GM12864 (cell line): ENCODE results near the gene DCP1B.

ENCODE experiments used
- DNase-seq: peaks from one replicate; pipeline ENCODE4 v3.0.0-alpha.2; 2011; ENCODE audit warnings: low read depth
- H3K4me3 ChIP-seq: 2 replicates; pipeline ENCODE4 v1.5.1; 2011; ENCODE audit warnings: mild to moderate bottlenecking, low read depth, low read length, control low read depth
- CTCF ChIP-seq: IDR thresholded peaks from 2 replicates; pipeline ENCODE4 v1.5.1; 2011; ENCODE audit warnings: low read depth, mild to moderate bottlenecking, moderate library complexity, low read length, control low read depth, inconsistent platforms; ENCODE audit errors: missing control alignments

DCP1B gene

GRCh38 chr12:1907652-1908611 is 96.3 kb downstream of the DCP1B start:
- H3K4me3 ChIP-seq = no peak overlapping the region
- no peak for DNase-seq
- no peak for TF ChIP-seq CTCF

GRCh38 chr12:1906579-1906978 is 97.7 kb downstream of the DCP1B start:
- no peak overlapping the region for H3K4me3 ChIP-seq
- no peak for DNase-seq
- TF ChIP-seq CTCF = no peak

GRCh38 chr12:1904875-1905274 is 99.4 kb downstream of the DCP1B start:
- no peak for TF ChIP-seq CTCF
- no peak for DNase-seq
- H3K4me3 ChIP-seq = no peak overlapping the region

- TF ChIP-seq CTCF = no peak
- no peak overlapping the region for H3K4me3 ChIP-seq
These were observed 107.3 kb downstream of the DCP1B start for GRCh38 chr12:1896964-1897363.

More at GRCh38 chr12:1896964-1897363, 107.3 kb downstream of the DCP1B start:
- DNase-seq = no peak
